Neural crest cell (in vitro differentiated cells): ENCODE data around the gene NDUFAF3. TPM values are rescaled to one million over a fixed set of nuclear protein-coding genes. Genes with fewer than 3 reads are reported as not detected.
A peak's percentile ranks its signal among the peaks of the same experiment; 100 is the strongest.

Experiments used
- DNase-seq: peaks from one replicate; pipeline ENCODE4 v3.0.0; 2021; ENCODE audit warnings: low read depth, mixed read lengths, low spot score
- H3K27ac Mint-ChIP-seq: one replicate; pipeline ENCODE4 v1.8.0; 2021; ENCODE audit warnings: mild to moderate bottlenecking, mixed read lengths; ENCODE audit not compliant: unreplicated experiment
- H3K27me3 Mint-ChIP-seq: 2 replicates; pipeline ENCODE4 v1.8.0; 2021; ENCODE audit warnings: low read depth, mild to moderate bottlenecking, mixed read lengths
- H3K36me3 Mint-ChIP-seq: 2 replicates; pipeline ENCODE4 v1.8.0; 2021; ENCODE audit warnings: low read depth, mild to moderate bottlenecking, mixed read lengths
- H3K4me1 Mint-ChIP-seq: 2 replicates; pipeline ENCODE4 v1.8.0; 2021; ENCODE audit warnings: mixed read lengths
- H3K4me3 Mint-ChIP-seq: one replicate; pipeline ENCODE4 v1.8.0; 2021; ENCODE audit warnings: mild to moderate bottlenecking, mixed read lengths
- H3K9me3 Mint-ChIP-seq: 2 replicates; pipeline ENCODE4 v1.8.0; 2021; ENCODE audit warnings: mixed read lengths
- CTCF ChIP-seq: fragments of 200-600 bp; sonication (generic); conservative IDR thresholded peaks from 2 replicates; pipeline ENCODE4 v1.5.0; 2021; ENCODE audit warnings: antibody characterized with exemption, mild to moderate bottlenecking
- total RNA-seq: library from RNA; stranded (reverse); gene quantifications from 2 replicates; pipeline ENCODE4 v1.2.1, GENCODE V29; 2021

NDUFAF3 gene
- total RNA-seq, 1 donor from 2014 or later: 70.9 TPM

GRCh38 chr3:48989796-48990635, 31.9 kb upstream of the NDUFAF3 start, which contains the start of gene P4HTM:
P4HTM (plus strand) TSS chr3:48990241; CDS start chr3:48990257, 16 bp downstream.
- Mint-ChIP-seq H3K4me1 (peaks cover 31% of the 10 kb centered on the region), H3K4me3 (peak within 1 kb of the TSS; percentile 95), H3K36me3 (peaks cover under 1% of the 10 kb centered on the region), H3K9me3 (no peaks in the 10 kb centered on the region), H3K27ac (peak within 1 kb of the TSS; percentile 98), H3K27me3 (no peaks in the 10 kb centered on the region)
- peak; percentile 39 for TF ChIP-seq CTCF
- DNase-seq: peak; percentile 63

GRCh38 chr3:48990636-48991469, 31.1 kb upstream of the NDUFAF3 start:
- no peaks in the 10 kb centered on the region for H3K27me3 Mint-ChIP-seq
- H3K36me3 Mint-ChIP-seq: peaks cover 2% of the 10 kb centered on the region
- peak overlapping the region; percentile 92 for H3K27ac Mint-ChIP-seq
- H3K4me3 Mint-ChIP-seq: peak overlapping the region; percentile 95
- no peak for DNase-seq
- H3K9me3 Mint-ChIP-seq: no peaks in the 10 kb centered on the region
- TF ChIP-seq CTCF: no peak
- H3K4me1 Mint-ChIP-seq: peaks cover 31% of the 10 kb centered on the region

- no peak for TF ChIP-seq CTCF
- Mint-ChIP-seq H3K9me3 (no peaks in the 10 kb centered on the region), H3K4me3 (peak overlapping the region; percentile 95), H3K4me1 (peaks cover 31% of the 10 kb centered on the region), H3K36me3 (peaks cover 2% of the 10 kb centered on the region), H3K27me3 (no peaks in the 10 kb centered on the region), H3K27ac (no peak overlapping the region)
- DNase-seq: no peak
Observed at GRCh38 chr3:48991851-48992545, 29.9 kb upstream of the NDUFAF3 start.

- no peaks in the 10 kb centered on the region for H3K9me3 Mint-ChIP-seq
- DNase-seq: no peak
- peaks cover 2% of the 10 kb centered on the region for H3K36me3 Mint-ChIP-seq
- peaks cover 41% of the 10 kb centered on the region for H3K4me1 Mint-ChIP-seq
- no peak overlapping the region for H3K27ac Mint-ChIP-seq
- no peak for TF ChIP-seq CTCF
- no peaks in the 10 kb centered on the region for H3K27me3 Mint-ChIP-seq
- no peak overlapping the region for H3K4me3 Mint-ChIP-seq
Observed at GRCh38 chr3:48993834-48994233, 28.1 kb upstream of the NDUFAF3 start.

GRCh38 chr3:48996640-48997039, 25.3 kb upstream of the NDUFAF3 start:
- H3K4me1 Mint-ChIP-seq: peaks cover 25% of the 10 kb centered on the region
- peaks cover 2% of the 10 kb centered on the region for H3K36me3 Mint-ChIP-seq
- no peak overlapping the region for H3K27ac Mint-ChIP-seq
- H3K9me3 Mint-ChIP-seq: no peaks in the 10 kb centered on the region
- no peaks in the 10 kb centered on the region for H3K27me3 Mint-ChIP-seq
- TF ChIP-seq CTCF: no peak
- no peak overlapping the region for H3K4me3 Mint-ChIP-seq
- no peak for DNase-seq
